ENCODE measurements around the gene ABI2. TPM values are rescaled to one million over a fixed set of nuclear protein-coding genes. Genes with fewer than 3 reads are reported as not detected.

Gene ABI2
- total RNA-seq: 10 to 100 TPM; 50.0 to 64.8 TPM

DNA sequence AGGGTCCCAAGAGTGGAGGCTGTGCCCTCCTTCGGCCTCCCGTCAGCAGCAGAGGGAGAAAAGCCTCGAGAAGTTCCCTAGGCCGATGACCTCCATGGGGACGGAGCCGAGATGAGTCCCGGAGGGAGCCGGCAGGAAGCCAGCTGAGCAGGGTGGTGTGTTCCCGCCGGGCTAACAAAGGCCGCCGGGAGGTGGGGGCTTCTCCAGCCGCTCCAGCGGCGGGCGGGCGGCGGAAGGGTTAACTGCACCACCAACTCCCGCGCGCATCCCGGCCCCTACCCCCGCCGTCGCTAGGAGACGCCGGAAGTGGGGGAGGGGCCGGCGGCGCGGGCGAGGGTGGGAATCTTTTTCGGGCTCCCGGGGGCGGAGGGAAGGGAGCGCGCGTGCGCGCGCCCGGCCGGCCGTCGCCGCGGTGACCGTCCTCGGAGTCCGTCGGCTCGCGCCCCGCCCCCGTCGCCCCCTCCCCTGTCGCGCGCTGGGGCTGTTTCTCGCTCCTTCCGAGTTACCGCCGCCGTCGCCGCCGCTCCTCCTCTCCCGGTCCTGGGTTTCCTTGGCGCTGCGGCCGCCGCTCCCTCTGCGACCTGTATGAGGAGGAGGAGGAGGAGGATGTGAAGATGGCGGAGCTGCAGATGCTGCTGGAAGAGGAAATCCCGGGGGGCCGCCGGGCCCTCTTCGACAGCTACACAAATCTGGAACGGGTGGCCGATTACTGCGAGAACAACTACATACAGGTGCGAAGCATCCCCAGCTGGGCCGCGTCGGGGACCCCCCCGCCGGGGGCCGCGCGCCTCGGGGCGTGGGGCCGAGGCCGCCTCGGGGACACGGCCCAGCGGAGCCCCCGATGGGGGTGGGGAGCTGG, at the start of gene ABI2:
Gene ABI2 (plus strand): TSS at position 494 of the 859 bp plus-strand sequence. CDS start 121 bp downstream, at position 615.
- WGBS: under 1% methylated on average over 94 of the region's 98 CpGs
- H3K27ac ChIP-seq: peak within 1 kb of the TSS; percentile 88 to 90
- no peaks in the 10 kb centered on the region for H3K36me3 ChIP-seq
- H3K9me3 ChIP-seq: no peaks in the 10 kb centered on the region
- peak within 1 kb of the TSS; percentile 97 for H3K4me3 ChIP-seq
- intact Hi-C loops (cut with DNase I): no loop called here
- TF ChIP-seq POLR2AphosphoS5 (IDR thresholded peaks at IDR 0.05) (no peak), POLR2A (IDR thresholded peaks at IDR 0.05) (peak; percentile 49)
- peak; percentile 77 for DNase-seq (ENCODE audit: low spot score)
- no peaks in the 10 kb centered on the region for H3K4me1 ChIP-seq (replicated peaks)
- no peaks in the 10 kb centered on the region for H3K27me3 ChIP-seq (replicated peaks; ENCODE audit: insufficient read depth)

- Histone ChIP-seq H3K4me1 (replicated peaks) (no peaks in the 10 kb centered on the region), H3K36me3 (peaks cover 0 to 9% of the 10 kb centered on the region in 2 donors), H3K4me3 (no peak overlapping the region), H3K9me3 (no peaks in the 10 kb centered on the region), H3K27ac (no peak overlapping the region), H3K27me3 (replicated peaks; ENCODE audit: insufficient read depth) (no peaks in the 10 kb centered on the region)
- no peak for DNase-seq (ENCODE audit: low spot score)
- intact Hi-C loops (cut with DNase I): no loop called here
- TF ChIP-seq CTCF (IDR thresholded peaks at IDR 0.05) (no peak), POLR2AphosphoS5 (IDR thresholded peaks at IDR 0.05) (no peak), POLR2A (IDR thresholded peaks at IDR 0.05) (no peak)
These were observed 48.9 kb upstream of the ABI2 start for GRCh38 chr2:203279288-203279687.

DNA sequence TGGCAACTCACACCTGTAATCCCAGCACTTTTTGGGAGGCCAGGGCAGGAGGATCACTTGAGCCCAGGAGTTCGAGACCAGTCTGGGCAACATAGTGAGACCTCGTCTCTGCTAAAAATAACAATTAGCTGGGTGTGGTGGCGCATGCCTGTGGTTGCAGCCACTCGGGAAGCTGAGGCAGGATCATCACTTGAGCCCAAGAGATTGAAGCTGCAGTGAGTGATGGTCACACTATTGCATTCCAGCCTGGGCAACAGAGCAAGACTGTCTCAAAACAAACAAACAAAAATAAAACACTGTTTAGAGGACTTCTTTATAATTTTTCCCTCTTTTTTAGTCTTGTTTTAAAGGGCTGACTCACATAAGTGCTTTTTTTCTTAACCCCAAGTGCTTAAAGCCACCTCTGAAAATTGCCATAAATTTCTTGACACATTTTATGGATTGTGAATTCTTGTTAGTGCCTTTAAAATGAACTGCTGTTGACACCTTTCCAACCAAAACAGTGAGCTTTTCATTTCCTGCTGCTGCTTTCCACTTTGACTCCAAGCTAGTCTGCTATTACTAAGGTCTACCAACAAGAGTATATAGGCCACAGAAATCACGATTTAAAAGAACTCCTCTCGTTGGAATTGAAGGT, 47.6 kb upstream of the ABI2 start:
- WGBS: 80% methylated on average over 6 of the region's 6 CpGs
- intact Hi-C loops (cut with DNase I): no loop called here
- Histone ChIP-seq H3K9me3 (no peaks in the 10 kb centered on the region), H3K27ac (no peak overlapping the region), H3K4me1 (replicated peaks) (no peaks in the 10 kb centered on the region), H3K36me3 (peaks cover 0 to 9% of the 10 kb centered on the region in 2 donors), H3K4me3 (no peak overlapping the region), H3K27me3 (replicated peaks; ENCODE audit: insufficient read depth) (no peaks in the 10 kb centered on the region)
- TF ChIP-seq POLR2A (IDR thresholded peaks at IDR 0.05) (no peak), POLR2AphosphoS5 (IDR thresholded peaks at IDR 0.05) (no peak), CTCF (IDR thresholded peaks at IDR 0.05) (no peak)
- no peak for DNase-seq (ENCODE audit: low spot score)

- no peak overlapping the region for H3K4me3 ChIP-seq
- no peak overlapping the region for H3K27ac ChIP-seq
- H3K36me3 ChIP-seq: peaks cover 0 to 9% of the 10 kb centered on the region in 2 donors
- H3K27me3 ChIP-seq (replicated peaks; ENCODE audit: insufficient read depth): no peaks in the 10 kb centered on the region
- no peaks in the 10 kb centered on the region for H3K9me3 ChIP-seq
- H3K4me1 ChIP-seq (replicated peaks): no peaks in the 10 kb centered on the region
- WGBS: 94% methylated on average over 7 of the region's 7 CpGs
- DNase-seq (ENCODE audit: low spot score): no peak
- TF ChIP-seq POLR2A (IDR thresholded peaks at IDR 0.05) (no peak), CTCF (IDR thresholded peaks at IDR 0.05) (no peak), POLR2AphosphoS5 (IDR thresholded peaks at IDR 0.05) (no peak)
- intact Hi-C loops (cut with DNase I): no loop called here
These were observed 46.1 kb upstream of the ABI2 start for GRCh38 chr2:203282101-203282500.

GRCh38 chr2:203286532-203286931, 41.7 kb upstream of the ABI2 start:
- no peak for DNase-seq (ENCODE audit: low spot score)
- H3K4me3 ChIP-seq: no peak overlapping the region
- TF ChIP-seq POLR2AphosphoS5 (IDR thresholded peaks at IDR 0.05): no peak
- TF ChIP-seq CTCF (IDR thresholded peaks at IDR 0.05): no peak
- TF ChIP-seq POLR2A (IDR thresholded peaks at IDR 0.05): no peak
- H3K4me1 ChIP-seq (replicated peaks): no peaks in the 10 kb centered on the region
- WGBS: 95% methylated on average over 2 of the region's 2 CpGs
- H3K36me3 ChIP-seq: no peaks in the 10 kb centered on the region
- no peak overlapping the region for H3K27ac ChIP-seq
- no peaks in the 10 kb centered on the region for H3K9me3 ChIP-seq
- intact Hi-C loops (cut with DNase I): no loop called here
- no peaks in the 10 kb centered on the region for H3K27me3 ChIP-seq (replicated peaks; ENCODE audit: insufficient read depth)
